GM06990 (cell line): ENCODE data around the gene PTBP1.

Source experiments
- DNase-seq: peaks from one replicate; pipeline ENCODE4 v3.0.0-alpha.2; 2011; ENCODE audit not compliant: insufficient read length; ENCODE audit errors: extremely low read depth
- H3K27me3 ChIP-seq: replicated peaks from 2 replicates; pipeline ENCODE4 v1.6.0; 2011; ENCODE audit warnings: low read length; ENCODE audit not compliant: control insufficient read depth, insufficient read depth
- H3K36me3 ChIP-seq: 2 replicates; pipeline ENCODE4 v1.5.1; 2011; ENCODE audit warnings: low read length; ENCODE audit not compliant: control insufficient read depth, insufficient read depth
- H3K4me3 ChIP-seq: replicated peaks from 2 replicates; pipeline ENCODE4 v1.5.1; 2011; ENCODE audit warnings: low read depth, mild to moderate bottlenecking, control low read depth, low read length
- CTCF ChIP-seq: IDR thresholded peaks from 2 replicates; pipeline ENCODE4 v1.5.1; 2011; ENCODE audit warnings: low read length, control low read depth, mild to moderate bottlenecking, inconsistent platforms; ENCODE audit not compliant: insufficient read depth, poor library complexity, severe bottlenecking

The PTBP1 gene

DNA sequence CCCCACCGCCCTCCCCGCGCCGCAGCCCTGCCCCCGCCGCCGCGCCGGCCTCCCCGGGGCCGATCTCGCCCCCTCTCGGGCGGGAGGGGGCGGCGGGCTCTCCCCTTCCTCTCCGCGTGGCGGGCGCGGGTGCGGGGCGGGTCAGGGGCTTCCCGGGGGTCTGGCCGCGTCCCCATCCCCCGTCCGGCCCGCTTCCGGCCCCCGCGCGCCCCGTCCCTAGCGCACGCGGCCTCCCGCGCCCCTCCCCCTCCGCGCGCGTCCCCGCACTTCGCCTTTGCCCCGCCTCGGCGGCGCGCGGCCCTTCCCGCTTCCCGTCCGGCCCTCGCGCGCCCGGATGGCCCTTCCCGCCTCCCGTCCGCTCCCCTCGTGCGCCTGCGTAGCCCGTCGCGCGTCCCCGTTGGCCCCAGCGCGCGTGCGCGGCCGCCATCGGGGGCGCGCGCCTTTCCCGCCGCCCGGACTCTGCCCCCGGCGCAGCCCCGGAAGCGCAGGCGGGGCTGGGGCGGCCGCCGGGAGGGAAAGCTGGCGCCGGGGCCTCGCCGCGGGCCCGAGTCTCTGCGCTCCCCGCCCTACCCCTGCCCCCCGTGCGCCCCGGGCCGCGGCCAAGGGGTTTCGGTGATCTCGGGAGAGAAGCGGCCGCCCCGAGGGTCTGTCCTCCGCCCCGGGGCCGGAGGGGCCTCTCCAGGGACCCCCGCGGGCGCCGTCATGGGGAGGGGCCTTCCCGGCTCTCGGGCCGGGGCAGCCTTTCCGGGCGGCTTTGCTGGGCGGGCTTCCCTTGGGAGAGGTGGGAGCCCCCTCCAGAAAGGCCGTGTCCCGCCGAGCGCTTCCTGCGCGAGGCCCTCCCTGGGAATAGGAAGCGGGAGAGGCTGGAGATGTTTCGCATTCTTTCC is 519 bp downstream of the PTBP1 start:
- Histone ChIP-seq H3K27me3 (no peaks in the 10 kb centered on the region), H3K4me3 (peak overlapping the region; percentile 96), H3K36me3 (peaks cover 30% of the 10 kb centered on the region)
- DNase-seq, result peak; percentile 93
- no peak for TF ChIP-seq CTCF

GRCh38 chr19:798415-799075 is 1.3 kb downstream of the PTBP1 start:
- no peak for DNase-seq
- H3K36me3 ChIP-seq, result peaks cover 37% of the 10 kb centered on the region
- H3K4me3 ChIP-seq, result peak overlapping the region; percentile 96
- H3K27me3 ChIP-seq, result no peaks in the 10 kb centered on the region
- TF ChIP-seq CTCF, result no peak

DNA sequence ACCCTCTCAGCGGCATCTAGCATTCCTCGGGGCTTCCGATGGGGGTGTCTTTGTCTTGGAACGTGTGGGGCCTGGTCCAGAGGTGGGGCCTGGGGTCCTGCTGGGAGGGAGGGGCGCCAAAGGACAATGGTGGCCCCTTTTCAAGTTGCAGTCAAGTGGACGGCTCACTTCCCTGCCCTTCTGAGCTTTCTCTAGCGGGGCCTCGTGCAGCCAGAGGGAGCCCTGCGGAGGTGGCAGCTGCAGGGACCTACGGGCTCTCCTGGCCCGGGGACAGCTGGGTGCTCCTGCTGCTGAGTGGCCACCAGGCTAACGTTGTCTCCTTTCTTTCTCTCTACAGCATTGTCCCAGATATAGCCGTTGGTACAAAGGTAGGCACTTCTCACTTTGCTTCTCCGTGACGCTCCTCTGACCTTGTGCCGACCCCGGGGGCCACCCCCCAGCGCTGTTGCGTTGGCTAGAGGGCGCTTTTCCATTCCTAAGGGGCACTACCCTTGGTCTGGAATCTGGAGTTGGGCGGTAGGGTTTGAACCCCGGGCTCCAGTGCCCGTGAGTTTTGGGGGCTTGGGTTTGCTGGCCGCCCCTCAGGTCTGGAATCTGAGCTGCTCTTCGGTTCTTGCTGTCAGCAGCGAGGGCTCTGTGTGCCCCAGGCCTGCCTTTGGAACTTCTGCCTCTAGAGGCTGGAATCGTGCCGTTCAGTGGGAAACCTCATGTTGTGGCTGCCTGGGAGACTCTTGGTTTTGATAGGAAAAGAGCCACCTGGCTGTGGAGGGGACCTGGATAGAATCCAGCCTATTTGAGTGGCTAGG is 2.0 kb downstream of the PTBP1 start:
- peaks cover 43% of the 10 kb centered on the region for H3K36me3 ChIP-seq
- peak; percentile 11 for TF ChIP-seq CTCF
- peak overlapping the region; percentile 96 for H3K4me3 ChIP-seq
- no peaks in the 10 kb centered on the region for H3K27me3 ChIP-seq
- DNase-seq, result no peak

DNA sequence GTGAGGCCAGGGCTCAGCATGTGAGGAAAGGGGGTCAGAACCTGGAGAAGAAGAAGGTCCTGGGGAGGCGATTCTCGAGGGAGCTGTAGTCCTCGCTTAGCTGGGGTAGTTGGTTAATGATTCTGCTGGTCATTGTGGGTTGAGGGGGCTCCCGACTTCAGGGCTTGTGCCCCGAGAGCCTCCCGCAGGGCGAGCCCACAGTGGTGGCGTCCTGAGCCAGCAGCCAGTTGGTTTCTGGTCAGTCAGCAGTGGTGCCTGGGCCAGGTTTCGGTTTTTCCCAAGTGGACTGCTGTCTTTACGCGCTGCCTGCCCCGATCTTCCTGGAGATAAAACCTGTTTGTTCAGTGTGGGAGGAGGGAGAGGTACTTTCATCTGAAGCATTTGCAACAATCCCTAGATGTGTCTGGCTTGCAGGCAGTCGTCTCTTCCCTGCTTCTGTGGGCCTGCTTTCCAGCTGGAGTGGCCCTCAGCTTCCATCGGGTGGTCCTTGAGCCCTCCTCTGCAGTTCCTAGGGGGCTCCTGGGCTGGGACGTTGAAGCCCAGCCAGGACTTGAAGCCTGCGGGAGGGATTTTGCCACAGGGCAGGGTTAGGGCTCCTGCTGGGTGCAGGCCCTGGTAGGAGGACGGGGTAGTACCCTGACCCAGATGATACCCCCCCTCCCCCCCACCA is 3.2 kb downstream of the PTBP1 start:
- H3K36me3 ChIP-seq, result peaks cover 54% of the 10 kb centered on the region
- no peaks in the 10 kb centered on the region for H3K27me3 ChIP-seq
- no peak for TF ChIP-seq CTCF
- no peak for DNase-seq
- peak overlapping the region; percentile 19 for H3K4me3 ChIP-seq

DNA sequence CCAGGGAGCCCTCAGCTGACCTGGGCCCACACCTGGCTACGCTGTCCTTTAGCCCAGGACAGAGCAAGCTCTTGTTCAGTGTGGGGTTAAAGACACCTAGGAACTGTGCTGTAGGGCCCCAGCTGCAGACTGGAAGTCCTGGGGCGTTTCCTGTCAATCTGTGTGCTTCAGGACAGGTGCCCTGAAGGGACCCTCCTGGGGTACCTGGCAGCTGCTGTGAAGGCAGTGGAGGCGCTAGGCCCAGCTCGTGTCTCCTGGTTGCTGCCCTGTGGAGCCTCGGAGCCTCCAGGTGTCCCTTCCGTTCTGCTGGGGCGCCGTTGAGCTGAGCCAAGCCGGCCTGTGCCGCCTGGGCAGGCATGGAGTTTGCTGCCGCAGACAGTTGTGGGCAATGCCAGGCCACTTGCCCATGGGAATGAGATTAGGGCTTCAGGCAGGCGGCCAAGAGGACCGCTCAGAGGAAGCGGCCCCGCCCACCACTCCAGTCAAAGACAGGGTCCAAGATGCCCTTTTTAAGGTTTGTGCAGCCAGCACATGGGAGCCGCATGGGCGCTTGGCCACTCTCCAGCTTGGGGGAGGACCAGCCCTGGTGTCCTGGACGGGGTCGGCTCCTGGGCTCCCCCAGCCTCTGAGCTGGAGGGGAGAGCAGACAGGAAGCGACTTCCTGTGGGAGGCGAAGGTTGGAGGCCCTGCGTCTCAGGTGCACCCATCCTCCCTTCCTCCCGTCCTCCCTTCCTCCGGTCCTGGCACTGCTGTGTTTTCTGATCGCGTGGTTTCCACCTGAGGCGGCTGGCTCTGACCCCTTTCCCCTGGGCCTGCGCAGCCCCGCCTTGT is 4.0 kb downstream of the PTBP1 start:
- H3K27me3 ChIP-seq, result no peaks in the 10 kb centered on the region
- H3K36me3 ChIP-seq, result peaks cover 56% of the 10 kb centered on the region
- no peak for DNase-seq
- TF ChIP-seq CTCF, result no peak
- H3K4me3 ChIP-seq, result no peak overlapping the region
